Hair follicular keratinocyte (primary cell): ENCODE data around the gene VCX. TPM values are rescaled to one million over a fixed set of nuclear protein-coding genes. Genes with fewer than 3 reads are reported as not detected.

Source experiments
- total RNA-seq: library from RNA; depleted of rRNA; stranded (reverse); fragments of >200 nt; gene quantifications from 2 replicates; pipeline ENCODE4 v1.2.3, GENCODE V29; 2015

Gene VCX
- total RNA-seq: 0.11 TPM in 1 of 2 replicates, not detected in the other

DNA sequence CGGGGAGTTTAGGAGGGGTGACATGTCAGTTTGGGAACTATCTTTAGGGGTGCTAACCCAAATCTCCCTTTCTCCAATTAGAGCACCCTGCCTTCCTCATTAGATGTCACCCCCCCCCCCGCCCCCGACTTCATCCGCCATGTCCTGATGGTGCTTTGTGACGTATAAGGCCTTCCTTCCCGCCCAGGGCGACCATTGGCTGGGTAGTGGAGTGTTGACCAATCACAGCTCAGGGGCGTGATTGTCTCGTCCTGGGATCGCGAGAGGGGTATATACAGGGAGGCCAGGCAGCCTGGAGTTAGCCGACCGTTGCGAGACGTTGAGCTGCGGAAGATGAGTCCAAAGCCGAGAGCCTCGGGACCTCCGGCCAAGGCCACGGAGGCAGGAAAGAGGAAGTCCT is at the start of gene VCX:
TSS of gene VCX (plus strand) at position 301 of the 400 bp plus-strand sequence. CDS start at position 334, 33 bp downstream.

Other genes with a start within 250 kb of the VCX start
- 23.5 and 35.3 TPM in 2 replicates for gene PNPLA4, start 84.2 kb downstream of the VCX start, total RNA-seq